ENCODE measurements around the gene EOMES.

DNA sequence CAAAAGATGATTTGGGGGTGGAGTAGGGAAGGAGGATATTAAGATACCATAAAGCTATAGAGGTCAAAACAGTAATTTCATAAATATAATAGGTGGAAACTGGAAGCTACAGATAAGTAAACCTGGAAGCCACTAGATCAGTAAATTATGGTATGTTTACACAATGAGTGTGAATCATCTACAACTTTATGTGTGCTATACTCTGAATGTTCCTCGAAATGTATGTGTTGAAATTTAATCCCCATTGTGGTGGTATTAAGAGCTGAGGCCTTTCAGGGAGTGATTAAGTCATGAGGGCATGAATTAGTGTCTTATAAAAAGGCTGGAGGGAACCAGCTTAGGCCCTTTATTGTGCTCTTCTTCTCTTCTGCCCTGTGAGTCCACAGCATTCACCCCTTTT lies 25.2 kb downstream of the EOMES start:
- TF ChIP-seq POU5F1 (IDR thresholded peaks at IDR 0.05; ENCODE audit: low read depth, low read length) (no peak), EP300 (IDR thresholded peaks at IDR 0.05; ENCODE audit: borderline replicate concordance in 1 of 2, low read depth in 2 of 2, low read length in 2 of 2) (no peak), BRCA1 (IDR thresholded peaks at IDR 0.05; ENCODE audit: low read depth, low read length) (no peak), EZH2 (IDR thresholded peaks at IDR 0.05; ENCODE audit: low read depth, low read length, severe bottlenecking) (no peak), ZNF274 (IDR thresholded peaks at IDR 0.05; ENCODE audit: borderline replicate concordance, extremely low read depth, low read length) (no peak), SUZ12 (IDR thresholded peaks at IDR 0.05; ENCODE audit: low read length) (no peak), NRF1 (IDR thresholded peaks at IDR 0.05; ENCODE audit: low read depth, low read length) (no peak), GTF2F1 (IDR thresholded peaks at IDR 0.05; ENCODE audit: borderline replicate concordance, low read depth, low read length) (no peak), RAD21 (IDR thresholded peaks at IDR 0.05 in 1 of 2, conservative IDR thresholded peaks at IDR 0.05 in 1 of 2; ENCODE audit: low read depth in 2 of 2, low read length in 2 of 2) (no peak)
- TF ChIP-seq, protein P1, sequence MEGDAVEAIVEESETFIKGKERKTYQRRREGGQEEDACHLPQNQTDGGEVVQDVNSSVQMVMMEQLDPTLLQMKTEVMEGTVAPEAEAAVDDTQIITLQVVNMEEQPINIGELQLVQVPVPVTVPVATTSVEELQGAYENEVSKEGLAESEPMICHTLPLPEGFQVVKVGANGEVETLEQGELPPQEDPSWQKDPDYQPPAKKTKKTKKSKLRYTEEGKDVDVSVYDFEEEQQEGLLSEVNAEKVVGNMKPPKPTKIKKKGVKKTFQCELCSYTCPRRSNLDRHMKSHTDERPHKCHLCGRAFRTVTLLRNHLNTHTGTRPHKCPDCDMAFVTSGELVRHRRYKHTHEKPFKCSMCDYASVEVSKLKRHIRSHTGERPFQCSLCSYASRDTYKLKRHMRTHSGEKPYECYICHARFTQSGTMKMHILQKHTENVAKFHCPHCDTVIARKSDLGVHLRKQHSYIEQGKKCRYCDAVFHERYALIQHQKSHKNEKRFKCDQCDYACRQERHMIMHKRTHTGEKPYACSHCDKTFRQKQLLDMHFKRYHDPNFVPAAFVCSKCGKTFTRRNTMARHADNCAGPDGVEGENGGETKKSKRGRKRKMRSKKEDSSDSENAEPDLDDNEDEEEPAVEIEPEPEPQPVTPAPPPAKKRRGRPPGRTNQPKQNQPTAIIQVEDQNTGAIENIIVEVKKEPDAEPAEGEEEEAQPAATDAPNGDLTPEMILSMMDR (IDR thresholded peaks at IDR 0.05; ENCODE audit: control extremely low read depth in 1 of 3, insufficient read depth in 1 of 3, low read depth in 1 of 3, low read length in 3 of 3): no peak
- TF ChIP-seq, protein P2, sequence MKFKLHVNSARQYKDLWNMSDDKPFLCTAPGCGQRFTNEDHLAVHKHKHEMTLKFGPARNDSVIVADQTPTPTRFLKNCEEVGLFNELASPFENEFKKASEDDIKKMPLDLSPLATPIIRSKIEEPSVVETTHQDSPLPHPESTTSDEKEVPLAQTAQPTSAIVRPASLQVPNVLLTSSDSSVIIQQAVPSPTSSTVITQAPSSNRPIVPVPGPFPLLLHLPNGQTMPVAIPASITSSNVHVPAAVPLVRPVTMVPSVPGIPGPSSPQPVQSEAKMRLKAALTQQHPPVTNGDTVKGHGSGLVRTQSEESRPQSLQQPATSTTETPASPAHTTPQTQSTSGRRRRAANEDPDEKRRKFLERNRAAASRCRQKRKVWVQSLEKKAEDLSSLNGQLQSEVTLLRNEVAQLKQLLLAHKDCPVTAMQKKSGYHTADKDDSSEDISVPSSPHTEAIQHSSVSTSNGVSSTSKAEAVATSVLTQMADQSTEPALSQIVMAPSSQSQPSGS (IDR thresholded peaks at IDR 0.05; ENCODE audit: low read length): no peak
- TF ChIP-seq, protein P3, sequence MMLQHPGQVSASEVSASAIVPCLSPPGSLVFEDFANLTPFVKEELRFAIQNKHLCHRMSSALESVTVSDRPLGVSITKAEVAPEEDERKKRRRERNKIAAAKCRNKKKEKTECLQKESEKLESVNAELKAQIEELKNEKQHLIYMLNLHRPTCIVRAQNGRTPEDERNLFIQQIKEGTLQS (IDR thresholded peaks at IDR 0.05; ENCODE audit: insufficient read depth, low read depth, low read length): no peak

All from H1 (cell line).